BJ (cell line): Measurements from ENCODE around the gene GNL1. TPM values are rescaled to one million over a fixed set of nuclear protein-coding genes. Genes with fewer than 3 reads are reported as not detected.
A peak's percentile ranks its signal among the peaks of the same experiment; 100 is the strongest.
"Not testable (repeated sequence)": the region's sequence is repeated elsewhere in the genome, so short reads cannot be mapped to it uniquely, and the experiment has no call there.

Source experiments
- CTCF ChIA-PET: fragments of 350-600 bp; formaldehyde crosslinking; extraction: SDS; loops from one replicate; lab custom pipeline; 2021; ENCODE audit warnings: antibody characterized with exemption, inconsistent platforms; lab: Yijun Ruan, JAX
- POLR2A ChIA-PET: fragments of 300-600 bp; sonication (Branson Sonifier 250); formaldehyde crosslinking; extraction: SDS; loops from one replicate; lab custom pipeline; 2021; ENCODE audit warnings: antibody characterized with exemption; lab: Charles Lee
- DNase-seq: peaks from one replicate; pipeline ENCODE4 v3.0.0-alpha.2; 2011; ENCODE audit warnings: low read depth
- H3K27me3 ChIP-seq: 2 replicates; pipeline ENCODE4 v1.6.0; 2011; ENCODE audit warnings: low read length; ENCODE audit not compliant: control insufficient read depth, insufficient read depth
- H3K36me3 ChIP-seq: 2 replicates; pipeline ENCODE4 v1.5.1; 2011; ENCODE audit warnings: low read length; ENCODE audit not compliant: control insufficient read depth, insufficient read depth
- H3K4me3 ChIP-seq: 2 replicates; pipeline ENCODE4 v1.5.1; 2011; ENCODE audit warnings: low read depth, mild to moderate bottlenecking, control low read depth, low read length
- polyA plus RNA-seq: library from polyadenylated mRNA; depleted of rRNA; stranded (reverse); fragments of >200 nt; gene quantifications from 2 replicates; pipeline ENCODE4 v1.2.3, GENCODE V29; 2011
- TF ChIP-seq, protein P1 (sequence below): IDR thresholded peaks from 2 replicates; pipeline ENCODE4 v1.5.1; 2011; ENCODE audit warnings: low read depth, mild to moderate bottlenecking, control low read depth, inconsistent platforms, low read length, moderate library complexity; ENCODE audit not compliant: insufficient read depth

GNL1 gene
- polyA plus RNA-seq, 1 experiment: 47.6 TPM

DNA sequence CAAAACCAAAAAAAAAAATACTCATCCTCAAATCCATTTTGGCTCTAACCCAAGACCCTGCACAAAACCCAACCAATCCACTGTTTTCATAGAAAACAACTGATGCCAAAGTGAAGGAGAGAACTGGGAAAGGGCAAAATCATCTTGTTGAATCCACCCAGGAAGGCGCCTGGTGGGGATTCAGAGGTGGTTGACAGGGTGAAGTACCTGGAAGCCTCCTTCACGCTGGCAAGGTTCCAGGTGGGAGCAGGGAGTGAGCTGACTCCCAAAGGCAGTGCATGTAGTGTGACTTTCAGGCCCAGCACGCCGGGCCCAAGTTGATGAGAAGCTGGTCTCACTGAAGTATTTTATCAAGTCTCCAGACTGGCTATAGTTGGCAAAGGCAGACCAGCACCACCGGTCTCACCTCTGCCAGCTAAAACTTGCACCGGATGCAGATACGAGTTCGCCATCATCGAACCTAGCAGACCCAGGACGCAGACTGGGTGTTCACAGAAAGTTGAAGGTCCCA, 44.2 kb upstream of the GNL1 start:
- Histone ChIP-seq H3K4me3 (no peak overlapping the region), H3K36me3 (peaks cover 37% of the 10 kb centered on the region), H3K27me3 (no peaks in the 10 kb centered on the region)
- ChIA-PET POLR2A (no interaction called here), CTCF (interaction anchor here (1.1 to 4.7 kb wide), 3 partner anchors 10 to 58 kb away, joined by 4 to 56 read pairs (median 5); no protein-coding TSS in a partner anchor)
- DNase-seq: no peak
- TF ChIP-seq, protein P1, sequence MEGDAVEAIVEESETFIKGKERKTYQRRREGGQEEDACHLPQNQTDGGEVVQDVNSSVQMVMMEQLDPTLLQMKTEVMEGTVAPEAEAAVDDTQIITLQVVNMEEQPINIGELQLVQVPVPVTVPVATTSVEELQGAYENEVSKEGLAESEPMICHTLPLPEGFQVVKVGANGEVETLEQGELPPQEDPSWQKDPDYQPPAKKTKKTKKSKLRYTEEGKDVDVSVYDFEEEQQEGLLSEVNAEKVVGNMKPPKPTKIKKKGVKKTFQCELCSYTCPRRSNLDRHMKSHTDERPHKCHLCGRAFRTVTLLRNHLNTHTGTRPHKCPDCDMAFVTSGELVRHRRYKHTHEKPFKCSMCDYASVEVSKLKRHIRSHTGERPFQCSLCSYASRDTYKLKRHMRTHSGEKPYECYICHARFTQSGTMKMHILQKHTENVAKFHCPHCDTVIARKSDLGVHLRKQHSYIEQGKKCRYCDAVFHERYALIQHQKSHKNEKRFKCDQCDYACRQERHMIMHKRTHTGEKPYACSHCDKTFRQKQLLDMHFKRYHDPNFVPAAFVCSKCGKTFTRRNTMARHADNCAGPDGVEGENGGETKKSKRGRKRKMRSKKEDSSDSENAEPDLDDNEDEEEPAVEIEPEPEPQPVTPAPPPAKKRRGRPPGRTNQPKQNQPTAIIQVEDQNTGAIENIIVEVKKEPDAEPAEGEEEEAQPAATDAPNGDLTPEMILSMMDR: no peak

DNA sequence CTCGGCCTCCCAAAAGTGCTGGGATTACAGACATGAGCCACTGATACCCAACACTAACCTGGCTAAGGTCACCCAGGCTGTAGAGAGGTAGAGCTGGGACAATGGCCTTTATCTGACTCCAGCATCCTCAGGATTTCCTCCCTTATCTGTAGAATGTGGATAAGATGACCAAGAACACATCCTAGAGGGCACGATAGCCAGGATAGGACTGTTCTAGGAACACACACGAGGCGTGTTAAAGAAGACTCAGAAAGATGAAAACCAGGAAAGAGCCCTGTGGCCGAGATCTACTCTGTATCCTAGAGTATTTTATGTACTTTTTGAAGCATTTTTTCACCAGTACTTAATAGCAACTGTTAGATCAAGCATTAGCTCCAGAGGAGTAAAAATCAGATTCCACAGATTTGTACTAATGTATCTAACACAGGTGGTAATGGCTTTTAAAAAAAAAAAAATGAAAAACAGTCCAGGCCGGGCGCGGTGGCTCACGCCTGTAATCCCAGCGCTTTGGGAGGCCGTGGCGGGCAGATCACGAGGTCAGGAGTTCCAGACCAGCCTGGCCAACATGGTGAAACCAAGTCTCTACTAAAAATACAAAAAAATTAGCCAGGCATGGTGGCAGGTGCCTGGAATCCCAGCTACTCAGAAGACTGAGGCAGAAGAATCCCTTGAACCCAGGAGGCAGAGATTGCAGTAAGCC, 43.5 kb upstream of the GNL1 start:
- CTCF ChIA-PET: interaction anchor here (0.6 to 4.7 kb wide), 7 partner anchors 9 to 116 kb away, joined by 3 to 56 read pairs (median 5); partner anchors contain the start of gene MRPS18B

DNA sequence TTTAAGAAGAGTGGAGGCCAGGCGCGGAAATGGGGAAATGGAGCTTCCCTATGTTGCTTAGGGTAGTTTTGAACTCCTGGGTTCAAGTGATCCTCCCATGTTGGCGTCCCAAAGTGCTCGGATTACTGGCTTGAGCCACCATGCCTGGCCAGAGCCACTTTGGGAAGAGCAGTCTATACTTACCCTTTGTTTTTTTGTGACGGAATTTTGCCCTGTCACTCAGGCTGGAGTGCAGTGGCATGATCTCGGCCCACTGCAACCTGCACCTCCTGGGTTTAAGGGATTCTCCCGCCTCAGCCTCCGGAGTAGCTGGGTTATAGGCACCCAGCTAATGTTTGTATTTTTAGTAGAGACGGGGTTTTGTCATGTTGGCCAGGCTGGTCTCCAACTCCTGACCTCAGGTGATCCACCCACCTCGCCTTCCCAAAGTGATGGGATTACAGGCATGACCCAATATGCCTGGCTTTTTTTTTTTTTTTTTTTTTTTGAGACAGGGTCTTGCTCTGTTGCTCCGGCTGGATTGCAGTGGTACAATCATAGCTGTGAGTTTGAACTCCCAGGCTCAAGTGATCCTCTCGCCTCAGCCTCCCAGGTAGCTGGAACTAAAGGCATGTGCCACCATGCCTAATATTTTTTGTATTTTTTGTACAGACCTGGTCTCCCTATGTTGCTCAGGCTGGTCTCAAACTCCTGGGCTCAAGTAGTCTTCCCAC, 42.8 kb upstream of the GNL1 start:
- POLR2A ChIA-PET: interaction anchor here (0.7 kb wide), 1 partner anchor 150 kb away, joined by 27 read pairs; no protein-coding TSS in a partner anchor
- DNase-seq: no peak
- CTCF ChIA-PET: interaction anchor here (0.6 to 4.7 kb wide), 7 partner anchors 9 to 484 kb away, joined by 3 to 56 read pairs (median 3); partner anchors contain the start of gene MRPS18B

More for the DNA sequence above, 43.5 kb upstream of the GNL1 start:
- DNase-seq: no peak
- H3K36me3 ChIP-seq: peaks cover 31% of the 10 kb centered on the region
- TF ChIP-seq, protein P1: no peak
- H3K27me3 ChIP-seq: no peaks in the 10 kb centered on the region
- POLR2A ChIA-PET: interaction anchor here (0.7 kb wide), 1 partner anchor 149 kb away, joined by 27 read pairs; no protein-coding TSS in a partner anchor
- no peak overlapping the region for H3K4me3 ChIP-seq

DNA sequence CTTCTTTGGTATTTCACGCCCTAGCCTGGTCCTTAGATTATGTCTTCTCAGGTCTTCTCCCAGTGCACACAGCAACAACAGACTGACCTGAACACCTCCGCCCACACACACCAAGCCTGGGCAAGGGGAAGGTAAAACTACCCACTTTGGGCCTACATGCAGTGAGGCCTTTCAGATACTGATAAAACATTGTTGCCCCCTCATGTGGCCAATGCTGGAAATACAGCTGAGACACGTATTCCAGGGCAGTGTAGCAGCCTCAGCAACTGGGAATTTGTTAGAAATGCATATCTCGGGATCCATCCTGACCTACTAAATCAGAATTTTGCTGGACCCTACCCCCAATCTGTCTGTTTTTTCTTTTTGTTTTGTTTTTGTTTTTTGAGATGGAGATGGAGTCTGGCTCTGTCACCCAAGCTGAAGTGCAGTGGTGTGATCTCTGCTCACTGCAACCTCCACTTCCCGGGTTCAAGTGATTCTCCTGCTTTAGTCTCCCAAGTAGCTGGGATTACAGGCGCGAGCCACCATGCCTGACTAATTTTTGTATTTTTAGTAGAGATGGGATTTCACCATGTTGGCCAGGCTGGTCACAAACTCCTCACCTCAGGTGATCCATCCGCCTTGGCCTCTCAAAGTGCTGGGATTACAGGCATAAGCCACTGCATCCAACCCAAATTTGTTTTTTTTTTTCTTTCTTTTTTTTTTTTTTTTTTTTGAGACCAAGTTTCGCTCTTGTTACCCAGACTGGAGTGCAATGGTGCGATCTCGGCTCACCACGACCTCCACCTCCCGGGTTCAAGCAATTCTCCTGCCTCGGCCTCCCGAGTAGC, 41.2 kb upstream of the GNL1 start:
- DNase-seq, H3K27me3 ChIP-seq, H3K4me3 ChIP-seq, POLR2A ChIA-PET: not testable (repeated sequence)
- H3K36me3 ChIP-seq: peaks cover 15% of the 10 kb centered on the region
- CTCF ChIA-PET: interaction anchor here (0.6 to 4.7 kb wide), 18 partner anchors 9 to 486 kb away, joined by 3 to 56 read pairs (median 5); no protein-coding TSS in a partner anchor
- TF ChIP-seq, protein P1: peak; percentile 82

More for the DNA sequence above, 42.8 kb upstream of the GNL1 start:
- H3K4me3 ChIP-seq: no peak overlapping the region
- peaks cover 23% of the 10 kb centered on the region for H3K36me3 ChIP-seq
- H3K27me3 ChIP-seq: no peaks in the 10 kb centered on the region
- TF ChIP-seq, protein P1: no peak
